ENCODE measurements around the gene ABCA1.

DNA sequence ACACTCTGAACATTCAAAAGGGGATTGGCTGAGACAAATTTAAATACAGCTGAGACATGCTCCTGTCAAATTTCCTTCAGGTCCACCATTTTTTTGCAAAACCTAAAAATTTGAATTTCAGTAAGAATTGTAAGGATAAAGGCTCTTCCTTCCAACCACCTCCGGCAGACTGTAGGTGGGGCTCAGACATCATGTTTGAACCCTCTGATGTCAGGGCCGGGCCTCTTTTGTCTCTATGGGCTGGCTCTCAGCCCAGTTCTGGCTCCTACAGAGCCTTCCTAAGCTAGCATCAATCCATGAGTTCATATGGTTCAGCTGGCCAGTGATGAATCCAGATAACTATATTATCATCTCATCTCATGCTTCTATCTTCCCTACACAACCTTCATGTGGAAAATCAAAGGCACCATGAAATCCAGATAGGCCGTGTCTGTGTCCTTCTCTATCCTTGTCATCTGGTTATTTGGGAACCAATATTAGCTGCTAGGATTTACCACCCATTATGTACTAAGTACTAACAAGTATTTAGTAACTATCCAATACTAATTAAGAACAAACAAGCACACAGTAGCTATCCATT is 119.8 kb downstream of the ABCA1 start:
- TF ChIP-seq CTCF (IDR thresholded peaks at IDR 0.05) (no peak), POLR2A (IDR thresholded peaks at IDR 0.05) (no peak)

All from vagina (tissue), 2 donors.